ENCODE results near the gene TM7SF2. TPM values are rescaled to one million over a fixed set of nuclear protein-coding genes. Genes with fewer than 3 reads are reported as not detected.
A peak's percentile ranks its signal among the peaks of the same experiment; 100 is the strongest.

TM7SF2 gene
- total RNA-seq, 4 donors from 2014 or later: 7.3 to 18.4 (median 11.0) TPM

- ATAC-seq: peak; percentile 93 to 96
- Histone ChIP-seq H3K27ac (peak within 1 kb of the TSS; percentile 91 to 97 (median 93)), H3K27me3 (no peaks in the 10 kb centered on the region), H3K4me1 (peaks cover 34 to 36% of the 10 kb centered on the region in 2 donors), H3K4me3 (peak within 1 kb of the TSS; percentile 88 to 96 (median 89)), H3K36me3 (no peaks in the 10 kb centered on the region), H3K9me3 (no peaks in the 10 kb centered on the region)
- DNase-seq: peak; percentile 81 to 88
- TF ChIP-seq CTCF (IDR thresholded peaks at IDR 0.05 in 4 of 5, conservative IDR thresholded peaks at IDR 0.05 in 1 of 5) (peak in 3 of 5 experiments; percentile 12 to 48 (median 32)), POLR2A (IDR thresholded peaks at IDR 0.05) (peak; percentile 47 to 72)
- intact Hi-C loops (cut with DNase I; ENCODE audit: low total_unique reads): loop anchor here (1.0 to 5.0 kb wide), 4 partner anchors 12 to 179 kb away; partner anchors contain the start of genes ATG2A, CDCA5, SNX15 and ZFPL1
- in situ Hi-C loops (cut with MboI; ENCODE audit: low sequenced_read_pairs in 4 of 4): no loop called here
These were observed 15.5 kb upstream of the TM7SF2 start, which contains the start of gene VPS51 for GRCh38 chr11:65095974-65096806. Gene VPS51, plus strand, starts transcription at chr11:65096214. Its CDS starts 37 bp downstream, at chr11:65096251.

- intact Hi-C loops (cut with DNase I; ENCODE audit: low total_unique reads): loop anchor here (1.0 to 5.0 kb wide), 4 partner anchors 13 to 180 kb away; partner anchors contain the start of genes ATG2A, CDCA5, SNX15 and ZFPL1
These were observed 14.7 kb upstream of the TM7SF2 start for GRCh38 chr11:65096926-65097325.

GRCh38 chr11:65100674-65101350 is 10.9 kb upstream of the TM7SF2 start:
- ATAC-seq (no peak), DNase-seq (no peak)
- no peak for TF ChIP-seq POLR2A (IDR thresholded peaks at IDR 0.05)
- no peak for TF ChIP-seq CTCF (IDR thresholded peaks at IDR 0.05 in 4 of 5, conservative IDR thresholded peaks at IDR 0.05 in 1 of 5)
- in situ Hi-C loops (cut with MboI; ENCODE audit: low sequenced_read_pairs in 4 of 4) (no loop called here), intact Hi-C loops (cut with DNase I; ENCODE audit: low total_unique reads) (no loop called here)
- no peak overlapping the region for H3K4me3 ChIP-seq
- H3K4me1 ChIP-seq: peaks cover 61 to 63% of the 10 kb centered on the region in 2 donors
- peak overlapping the region; percentile 2 to 68 (median 38) for H3K27ac ChIP-seq
- no peaks in the 10 kb centered on the region for H3K27me3 ChIP-seq
- no peaks in the 10 kb centered on the region for H3K9me3 ChIP-seq
- no peaks in the 10 kb centered on the region for H3K36me3 ChIP-seq

More at GRCh38 chr11:65096926-65097325, 14.7 kb upstream of the TM7SF2 start:
- no peaks in the 10 kb centered on the region for H3K36me3 ChIP-seq
- H3K27ac ChIP-seq: peak overlapping the region; percentile 91 to 97 (median 93)
- DNase-seq (no peak), ATAC-seq (peak in 1 of 2 donors; percentile 5)
- in situ Hi-C loops (cut with MboI; ENCODE audit: low sequenced_read_pairs in 4 of 4): no loop called here
- peak overlapping the region; percentile 88 to 96 (median 89) for H3K4me3 ChIP-seq
- TF ChIP-seq CTCF (IDR thresholded peaks at IDR 0.05 in 4 of 5, conservative IDR thresholded peaks at IDR 0.05 in 1 of 5): no peak
- no peak for TF ChIP-seq POLR2A (IDR thresholded peaks at IDR 0.05)
- peaks cover 37 to 38% of the 10 kb centered on the region in 2 donors for H3K4me1 ChIP-seq
- no peaks in the 10 kb centered on the region for H3K9me3 ChIP-seq
- H3K27me3 ChIP-seq: no peaks in the 10 kb centered on the region

GRCh38 chr11:65102142-65103095 is 9.3 kb upstream of the TM7SF2 start:
- DNase-seq (no peak), ATAC-seq (peak; percentile 48 to 58)
- Histone ChIP-seq H3K9me3 (no peaks in the 10 kb centered on the region), H3K4me1 (peaks cover 54 to 55% of the 10 kb centered on the region in 2 donors), H3K27me3 (no peaks in the 10 kb centered on the region), H3K36me3 (peaks cover 0 to under 1% of the 10 kb centered on the region in 2 donors), H3K4me3 (no peak overlapping the region), H3K27ac (peak overlapping the region; percentile 50 to 68 (median 60))
- TF ChIP-seq POLR2A (IDR thresholded peaks at IDR 0.05): no peak
- no peak for TF ChIP-seq CTCF (IDR thresholded peaks at IDR 0.05 in 4 of 5, conservative IDR thresholded peaks at IDR 0.05 in 1 of 5)
- intact Hi-C loops (cut with DNase I; ENCODE audit: low total_unique reads) (no loop called here), in situ Hi-C loops (cut with MboI; ENCODE audit: low sequenced_read_pairs in 4 of 4) (no loop called here)

Measured in gastrocnemius medialis (tissue), 4 donors.